ENCODE measurements around the gene TRUB2. TPM values are rescaled to one million over a fixed set of nuclear protein-coding genes. Genes with fewer than 3 reads are reported as not detected.

The TRUB2 gene
- total and polyA plus RNA-seq, 2 of the 13 experiments (the other 11 are each of a cell fraction or from before 2014, with no cell fraction given): 22.3 to 41.2 TPM

- in situ Hi-C loops (cut with HindIII; ENCODE audit: extremely low pct_ligation_motif_present, low pct_unique_long_range_greater_than_20kb) (no loop called here), intact Hi-C loops (cut with micrococcal nuclease; ENCODE audit: unreplicated experiment) (no loop called here)
- ChIA-PET POLR2A (interaction anchor here (1.4 kb wide), 1 partner anchor 12 kb away, joined by 5 read pairs; the partner anchor contains the start of genes GOLGA2 and SWI5), CTCF (ENCODE audit: low intra/inter-chr PET ratio, low total read pairs) (no interaction called here)
- H3K4me1 ChIP-seq (ENCODE audit: insufficient read depth, low read length): no peaks in the 10 kb centered on the region
- no peaks in the 10 kb centered on the region; a peak in 1 of 5 replicates for H3K27me3 ChIP-seq (ENCODE audit: control insufficient read depth in 1 of 2, insufficient read depth in 2 of 2, low read length in 2 of 2)
- ATAC-seq: no peak; the same call in 2 of the 3 replicates
- WGBS (ENCODE audit: low lambda C conversion rate): 85% methylated on average over 10 of the region's 11 CpGs
- H3K79me2 ChIP-seq (ENCODE audit: insufficient read depth, low read length): no peaks in the 10 kb centered on the region
- H3K36me3 ChIP-seq (replicated peaks in 1 of 2; ENCODE audit: control insufficient read depth in 1 of 2, insufficient read depth in 2 of 2, low read length in 2 of 2): peaks cover 5 to 17% of the 10 kb centered on the region in 2 experiments; a peak in 3 of 5 replicates
- DNase-seq (ENCODE audit: low spot score): no peak
- no peaks in the 10 kb centered on the region for H3K9me3 ChIP-seq (ENCODE audit: low read length)
- no peak overlapping the region for H3K27ac ChIP-seq (ENCODE audit: extremely low read length, insufficient read depth, low read length)
- no peak for FAIRE-seq
- BruUV-seq (replicated peaks): no TSS peak
- H3K4me2 ChIP-seq (ENCODE audit: low read depth, low read length): no peak overlapping the region
- no peak overlapping the region for H3K4me3 ChIP-seq (replicated peaks in 1 of 3; ENCODE audit: insufficient read depth in 1 of 3, low read depth in 2 of 3, low read length in 3 of 3)
- H4K20me1 ChIP-seq (ENCODE audit: insufficient read depth, low read length): no peaks in the 10 kb centered on the region
- no peak overlapping the region for H2AFZ ChIP-seq (ENCODE audit: low read length)
- H3K9ac ChIP-seq (ENCODE audit: insufficient read depth, low read depth, low read length): no peak overlapping the region
- TF ChIP-seq PRDM4 (CRISPR knock-in tag; IDR thresholded peaks at IDR 0.05; ENCODE audit: borderline replicate concordance): no peak
- TF ChIP-seq ARNT2 (CRISPR knock-in tag; IDR thresholded peaks at IDR 0.05; ENCODE audit: low read depth): no peak
- no peak for TF ChIP-seq ZNF556 (CRISPR knock-in tag; IDR thresholded peaks at IDR 0.05; ENCODE audit: borderline replicate concordance)
- TF ChIP-seq MAFK (conservative IDR thresholded peaks at IDR 0.05 in 1 of 2, IDR thresholded peaks at IDR 0.05 in 1 of 2; ENCODE audit: low read length in 2 of 2): no peak
- TF ChIP-seq ZNF775 (CRISPR knock-in tag; IDR thresholded peaks at IDR 0.05; ENCODE audit: borderline replicate concordance): no peak
- no peak for TF ChIP-seq ZNF10 (CRISPR knock-in tag; IDR thresholded peaks at IDR 0.05; ENCODE audit: borderline replicate concordance, low read depth)
- TF ChIP-seq ZNF558 (CRISPR knock-in tag; IDR thresholded peaks at IDR 0.05; ENCODE audit: borderline replicate concordance): no peak
- TF ChIP-seq ZNF687 (CRISPR knock-in tag; IDR thresholded peaks at IDR 0.05): no peak
- TF ChIP-seq ZNF280D (CRISPR knock-in tag; IDR thresholded peaks at IDR 0.05): no peak
Observed at GRCh38 chr9:128288273-128289004, 33.8 kb downstream of the TRUB2 start.
